HEK293T (cell line): ENCODE results near the gene ADAMTS4.

ENCODE experiments used
- CTCF ChIA-PET: fragments of 350-600 bp; formaldehyde crosslinking; extraction: SDS; loops from one replicate; lab custom pipeline; 2021; ENCODE audit warnings: antibody characterized with exemption, inconsistent platforms; lab: Yijun Ruan, JAX
- POLR2A ChIA-PET: fragments of 350-600 bp; formaldehyde crosslinking; extraction: SDS; loops from one replicate; lab custom pipeline; 2020; ENCODE audit warnings: antibody characterized with exemption, inconsistent platforms; lab: Yijun Ruan, JAX
- DNase-seq: peaks from one replicate; pipeline ENCODE4 v3.0.0; 2012; ENCODE audit warnings: mixed read lengths; ENCODE audit errors: extremely low spot score
- ARNT ChIP-seq: fragments of 450-650 bp; IDR thresholded peaks from 2 replicates; pipeline ENCODE4 v1.6.1; 2017; ENCODE audit warnings: mild to moderate bottlenecking
- BHLHE40 ChIP-seq: fragments of 450-650 bp; IDR thresholded peaks from 2 replicates; pipeline ENCODE4 v1.6.1; 2016; ENCODE audit warnings: mild to moderate bottlenecking, moderate library complexity, borderline replicate concordance
- CTBP1 ChIP-seq: fragments of 450-650 bp; IDR thresholded peaks from 2 replicates; pipeline ENCODE4 v1.6.1; 2016; ENCODE audit warnings: borderline replicate concordance
- ELF4 ChIP-seq: fragments of 450-650 bp; IDR thresholded peaks from 2 replicates; pipeline ENCODE4 v1.6.1; 2017; ENCODE audit warnings: antibody characterized with exemption
- FOXA1 ChIP-seq: fragments of 450-650 bp; IDR thresholded peaks from 2 replicates; pipeline ENCODE4 v1.6.1; 2016; ENCODE audit warnings: mild to moderate bottlenecking
- FOXK2 ChIP-seq: fragments of 450-650 bp; IDR thresholded peaks from 2 replicates; pipeline ENCODE4 v1.6.1; 2016; ENCODE audit warnings: mild to moderate bottlenecking
- FOXM1 ChIP-seq: fragments of 450-650 bp; IDR thresholded peaks from 2 replicates; pipeline ENCODE4 v1.6.1; 2017; ENCODE audit warnings: mild to moderate bottlenecking, borderline replicate concordance
- HDGF ChIP-seq: fragments of 450-650 bp; IDR thresholded peaks from 2 replicates; pipeline ENCODE4 v1.6.1; 2017; ENCODE audit warnings: antibody characterized with exemption, borderline replicate concordance
- L3MBTL2 ChIP-seq: fragments of 450-650 bp; conservative IDR thresholded peaks from 2 replicates; pipeline ENCODE4 v1.6.1; 2016; ENCODE audit warnings: mild to moderate bottlenecking
- LEF1 ChIP-seq: fragments of 450-650 bp; IDR thresholded peaks from 2 replicates; pipeline ENCODE4 v1.6.1; 2017; ENCODE audit warnings: mild to moderate bottlenecking, borderline replicate concordance
- NFRKB ChIP-seq: fragments of 450-650 bp; IDR thresholded peaks from 2 replicates; pipeline ENCODE4 v1.6.1; 2016; ENCODE audit warnings: mild to moderate bottlenecking, moderate library complexity
- SP1 ChIP-seq: fragments of 450-650 bp; IDR thresholded peaks from 2 replicates; pipeline ENCODE4 v1.6.1; 2017
- SUZ12 ChIP-seq: fragments of 450-650 bp; IDR thresholded peaks from 2 replicates; pipeline ENCODE4 v1.6.1; 2016; ENCODE audit warnings: mild to moderate bottlenecking
- TARDBP ChIP-seq: fragments of 450-650 bp; IDR thresholded peaks from 2 replicates; pipeline ENCODE4 v1.6.1; 2016
- ZNF384 ChIP-seq: fragments of 450-650 bp; IDR thresholded peaks from 2 replicates; pipeline ENCODE4 v1.6.1; 2016
- TF ChIP-seq, protein P1 (sequence below): fragments of 450-650 bp; IDR thresholded peaks from 2 replicates; pipeline ENCODE4 v1.6.1; 2016

Gene ADAMTS4

DNA sequence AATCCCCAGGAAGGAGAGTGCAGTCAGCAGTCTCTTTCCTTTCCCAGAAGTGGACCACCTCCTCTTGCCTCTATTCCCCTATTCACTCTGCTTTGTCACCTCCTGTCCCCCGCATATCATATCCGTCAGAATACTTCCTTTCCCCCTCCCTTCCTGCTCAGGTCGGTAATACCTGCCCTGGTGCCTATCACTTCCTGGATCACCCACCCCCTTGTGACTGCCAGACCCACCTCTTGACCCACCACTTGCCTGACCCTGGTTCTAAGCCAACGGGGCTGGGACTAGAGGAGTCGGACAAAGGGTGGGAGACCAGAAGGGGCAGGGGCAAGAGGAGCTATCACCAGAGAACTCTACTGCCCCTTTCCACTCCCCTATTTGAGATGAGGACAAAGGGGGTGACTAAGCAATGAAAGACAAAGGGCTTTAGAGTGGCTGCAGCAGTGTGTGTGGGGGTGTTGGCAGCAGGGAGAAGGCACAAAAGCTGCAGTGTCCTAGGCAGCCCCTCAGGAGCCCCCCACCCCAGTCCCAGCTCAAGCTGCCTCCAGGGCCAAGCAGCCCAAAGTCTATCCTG, 1.7 kb upstream of the ADAMTS4 start:
- ChIA-PET CTCF (interaction anchor here (0.6 to 2.4 kb wide), 2 partner anchors 8 to 102 kb away, joined by 5 to 9 read pairs; no protein-coding TSS in a partner anchor), POLR2A (interaction anchor here (1.5 kb wide), 1 partner anchor 47 kb away, joined by 4 read pairs; the partner anchor contains the start of gene UFC1)
- no peak for DNase-seq
- TF ChIP-seq SUZ12: no peak
- no peak for TF ChIP-seq FOXM1
- no peak for TF ChIP-seq ARNT
- TF ChIP-seq NFRKB: no peak
- no peak for TF ChIP-seq BHLHE40
- TF ChIP-seq ELF4: no peak
- TF ChIP-seq FOXA1: no peak
- no peak for TF ChIP-seq CTBP1
- no peak for TF ChIP-seq LEF1
- no peak for TF ChIP-seq L3MBTL2
- no peak for TF ChIP-seq ZNF384
- TF ChIP-seq HDGF: no peak

DNA sequence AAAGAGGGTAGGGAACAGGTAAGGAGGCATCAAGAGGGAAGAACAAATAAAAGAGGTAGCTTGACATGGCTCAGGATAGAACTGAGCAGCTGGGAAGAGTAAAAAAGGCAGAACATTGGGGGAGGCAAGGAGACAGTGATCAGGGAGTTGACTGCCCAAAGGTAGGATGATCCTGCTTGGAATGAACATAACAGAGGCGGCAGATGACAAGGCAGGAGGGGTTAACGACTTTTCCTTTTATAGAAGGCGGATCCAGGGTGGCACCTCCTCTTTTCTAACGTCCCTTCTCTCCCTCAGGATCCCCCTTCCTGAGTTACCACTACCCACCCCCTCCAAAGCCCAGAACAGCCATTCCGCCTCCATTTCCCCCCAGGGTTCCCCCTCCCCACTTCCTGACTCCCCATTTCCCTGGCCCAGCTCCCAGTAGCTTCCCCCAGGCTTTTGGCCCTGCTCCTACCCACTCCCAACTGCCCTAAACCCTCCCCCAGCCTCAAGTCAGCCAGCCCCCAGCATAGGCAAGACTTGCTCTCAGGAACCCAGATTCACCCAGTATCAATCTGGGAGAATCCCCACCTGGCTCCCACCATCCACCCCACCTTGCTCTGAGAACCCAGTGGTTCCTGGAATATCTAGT, 769 bp upstream of the ADAMTS4 start:
- ChIA-PET POLR2A (interaction anchor here (1.1 to 1.2 kb wide), 2 partner anchors 26 to 189 kb away, joined by 3 read pairs; partner anchors contain the start of gene TOMM40L), CTCF (interaction anchor here (0.9 to 1.7 kb wide), 3 partner anchors 26 to 38 kb away, joined by 3 to 9 read pairs (median 4); partner anchors contain the start of gene TOMM40L)
- TF ChIP-seq NFRKB: no peak
- no peak for DNase-seq

DNA sequence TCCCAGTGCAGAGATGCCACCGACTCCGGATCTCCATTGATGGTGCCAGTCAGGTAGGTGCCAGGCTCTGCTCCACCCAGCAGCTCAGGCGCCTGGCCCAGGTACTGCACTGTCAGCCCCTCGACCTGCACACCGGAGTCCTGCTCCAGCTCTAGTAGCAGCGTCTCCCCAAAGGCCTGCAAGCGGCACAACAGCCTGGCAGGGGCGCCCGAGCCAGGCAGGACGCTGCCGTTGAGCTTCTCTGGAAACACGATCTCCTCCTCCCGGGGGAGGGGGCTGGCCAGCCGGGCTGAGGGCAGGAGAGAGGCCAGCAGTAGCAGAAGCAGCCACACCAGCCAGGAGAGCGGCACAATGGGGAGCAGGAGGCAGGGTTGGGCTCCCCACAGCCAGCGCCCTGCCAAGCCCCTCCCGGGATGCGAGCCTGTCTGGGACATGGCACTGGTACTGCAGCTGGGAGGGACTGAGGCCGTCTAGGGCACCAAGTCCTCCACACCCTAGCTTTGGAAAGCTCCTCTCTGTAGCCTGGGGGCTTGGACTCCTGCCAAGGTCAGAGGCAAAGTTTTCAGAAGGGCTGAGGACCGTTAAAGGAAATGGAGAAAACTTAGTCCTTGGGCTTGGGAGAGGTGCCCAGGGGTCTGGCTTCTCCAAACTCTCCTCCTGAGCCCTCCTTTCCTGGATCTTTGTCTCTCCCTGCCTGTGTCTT, 509 bp downstream of the ADAMTS4 start:
- CTCF ChIA-PET: interaction anchor here (0.5 to 1.7 kb wide), 3 partner anchors 28 to 113 kb away, joined by 3 to 9 read pairs (median 4); partner anchors contain the start of genes NR1I3 and TOMM40L
- no peak for TF ChIP-seq FOXK2
- no peak for TF ChIP-seq SUZ12
- TF ChIP-seq TARDBP: no peak
- TF ChIP-seq LEF1: no peak
- POLR2A ChIA-PET: interaction anchor here (0.7 to 1.5 kb wide), 5 partner anchors 21 to 190 kb away, joined by 3 to 7 read pairs (median 3); partner anchors contain the start of genes B4GALT3 and TOMM40L
- peak; percentile 45 for DNase-seq

DNA sequence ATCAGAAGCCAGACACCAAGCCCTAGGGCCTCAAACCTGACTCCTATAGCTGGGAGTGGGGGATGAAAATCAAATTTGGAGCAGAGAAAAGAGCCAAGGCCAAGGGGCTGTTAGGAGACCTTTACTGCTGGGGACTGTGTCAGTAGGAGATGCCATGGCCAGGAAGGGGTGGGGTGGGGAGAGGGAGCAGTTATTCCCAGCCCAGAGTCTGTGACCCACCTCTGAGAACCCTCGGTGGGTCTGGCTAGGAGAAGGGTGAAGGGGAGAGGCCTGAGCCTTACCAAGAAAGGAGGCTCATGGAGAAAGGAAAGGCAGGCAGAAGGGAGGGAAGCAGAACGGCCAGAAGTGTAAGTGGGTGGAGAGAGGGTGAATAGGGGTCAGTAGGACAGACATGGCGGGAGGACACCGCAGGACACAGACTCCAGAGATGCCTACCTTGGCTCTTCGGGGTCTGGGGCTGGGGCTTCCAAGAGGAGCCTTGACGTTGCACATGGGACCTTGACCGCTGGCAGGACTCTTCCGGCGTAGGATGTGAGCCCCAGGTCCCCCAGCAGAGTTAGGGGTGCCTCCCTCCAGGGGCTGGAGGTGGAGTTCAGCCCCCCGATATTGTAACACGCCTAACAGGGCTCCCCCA, 1.2 kb downstream of the ADAMTS4 start:
- no peak for DNase-seq
- ChIA-PET CTCF (interaction anchor here (0.6 to 1.7 kb wide), 2 partner anchors 28 to 40 kb away, joined by 3 to 9 read pairs; partner anchors contain the start of genes NR1I3 and TOMM40L), POLR2A (interaction anchor here (1.0 to 1.5 kb wide), 2 partner anchors 21 to 193 kb away, joined by 3 to 7 read pairs; partner anchors contain the start of gene B4GALT3)
- TF ChIP-seq SP1 (no peak), FOXA1 (no peak), FOXM1 (no peak), BHLHE40 (no peak), L3MBTL2 (no peak), TARDBP (no peak), SUZ12 (no peak), CTBP1 (no peak)
- TF ChIP-seq, protein P1, sequence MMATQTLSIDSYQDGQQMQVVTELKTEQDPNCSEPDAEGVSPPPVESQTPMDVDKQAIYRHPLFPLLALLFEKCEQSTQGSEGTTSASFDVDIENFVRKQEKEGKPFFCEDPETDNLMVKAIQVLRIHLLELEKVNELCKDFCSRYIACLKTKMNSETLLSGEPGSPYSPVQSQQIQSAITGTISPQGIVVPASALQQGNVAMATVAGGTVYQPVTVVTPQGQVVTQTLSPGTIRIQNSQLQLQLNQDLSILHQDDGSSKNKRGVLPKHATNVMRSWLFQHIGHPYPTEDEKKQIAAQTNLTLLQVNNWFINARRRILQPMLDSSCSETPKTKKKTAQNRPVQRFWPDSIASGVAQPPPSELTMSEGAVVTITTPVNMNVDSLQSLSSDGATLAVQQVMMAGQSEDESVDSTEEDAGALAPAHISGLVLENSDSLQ: no peak

DNA sequence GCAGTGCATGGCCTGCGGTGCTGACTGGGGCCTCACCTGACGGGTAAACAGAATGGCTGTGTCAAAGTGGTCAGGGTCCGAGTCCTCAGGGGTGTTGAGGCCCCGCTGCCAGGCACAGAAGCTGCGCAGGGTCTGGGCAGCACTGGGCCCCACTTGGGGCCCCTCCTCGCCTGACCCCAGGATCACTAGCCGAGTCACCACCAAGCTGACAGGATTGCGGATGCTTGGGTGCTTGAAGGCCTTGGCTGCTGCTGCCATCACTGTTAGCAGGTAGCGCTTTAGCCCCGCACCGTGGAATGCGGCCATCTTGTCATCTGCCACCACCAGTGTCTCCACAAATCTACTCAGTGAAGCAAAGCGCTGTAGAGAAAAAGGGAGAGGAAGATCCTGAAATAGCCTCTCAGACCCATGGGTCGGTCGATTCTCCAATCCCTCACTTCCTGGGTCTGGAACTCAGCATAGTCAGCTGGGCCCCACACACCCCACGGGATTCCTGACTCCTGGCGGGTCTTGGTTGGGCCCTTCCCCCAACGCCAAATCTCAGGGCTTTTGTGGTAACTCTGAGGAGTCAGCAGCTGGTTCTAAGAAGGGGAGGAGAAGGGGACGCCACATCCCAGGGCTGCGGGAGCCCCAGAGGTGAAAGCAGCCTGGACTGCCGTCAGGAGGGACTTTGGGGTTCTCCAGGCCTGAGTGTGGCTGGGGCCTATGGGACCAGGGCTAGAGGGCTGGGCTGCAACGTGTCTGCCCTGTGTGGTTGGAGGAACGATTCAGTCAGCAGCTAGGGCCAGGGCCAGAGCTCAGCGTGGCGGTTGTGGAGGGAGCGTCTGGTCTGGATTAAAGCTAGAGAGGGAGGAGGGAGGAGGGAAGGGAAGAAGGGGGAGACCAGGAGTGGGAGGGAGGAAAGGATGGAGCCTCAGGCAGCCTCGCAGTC, 2.1 kb downstream of the ADAMTS4 start:
- TF ChIP-seq, protein P1: no peak
- TF ChIP-seq ELF4 (no peak), SUZ12 (no peak)
- POLR2A ChIA-PET: interaction anchor here (1.0 kb wide), 1 partner anchor 193 kb away, joined by 3 read pairs; no protein-coding TSS in a partner anchor
- CTCF ChIA-PET: interaction anchor here (0.6 kb wide), 1 partner anchor 194 kb away, joined by 3 read pairs; no protein-coding TSS in a partner anchor
- no peak for DNase-seq

DNA sequence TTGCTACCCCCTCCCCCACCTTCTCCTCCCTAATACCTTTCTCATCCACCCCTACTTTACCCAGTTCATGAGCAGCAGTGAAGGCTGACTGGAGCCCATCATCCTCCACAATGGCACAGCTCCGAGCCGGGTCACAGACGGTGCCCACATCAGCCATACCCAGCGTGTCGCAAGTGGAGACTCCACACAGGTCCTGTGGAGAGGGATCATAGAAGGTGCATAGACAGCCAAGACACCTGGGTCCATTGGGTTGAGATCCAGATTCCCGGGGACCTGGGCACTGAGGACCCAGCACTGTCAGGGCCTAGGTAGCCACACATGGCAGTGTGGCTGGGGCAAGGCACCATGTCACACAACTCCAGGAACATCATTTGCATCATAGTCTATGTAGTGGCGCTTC, 2.7 kb downstream of the ADAMTS4 start:
- ChIA-PET POLR2A (no interaction called here), CTCF (no interaction called here)
- no peak for DNase-seq
- TF ChIP-seq ELF4 (no peak), SUZ12 (no peak), CTBP1 (no peak), ARNT (no peak), ZNF384 (no peak), HDGF (no peak), LEF1 (no peak), L3MBTL2 (no peak), TARDBP (no peak), BHLHE40 (no peak), NFRKB (no peak)
